Gastrocnemius medialis (tissue), 4 donors: ENCODE measurements around the gene SULT1C2.

Experiments
- POLR2A ChIP-seq, 2 donors: fragments of 450-650 bp; IDR thresholded peaks; one replicate each; pipeline ENCODE4 v1.6.1; 2017; ENCODE audit warnings: antibody characterized with exemption in 2 of 2, mild to moderate bottlenecking in 2 of 2, moderate library complexity in 2 of 2
- TF ChIP-seq, protein P1 (sequence below), 5 experiments: fragments of 450-650 bp in 3 of 5; fragments of 200-600 bp in 2 of 5; sonication (generic) in 2 of 5; IDR thresholded peaks in 4 of 5; conservative IDR thresholded peaks in 1 of 5; 1 replicate in 4 of 5; 2 replicates in 1 of 5; pipeline ENCODE4 v1.5.1; 2016 to 2019; ENCODE audit warnings: antibody characterized with exemption in 5 of 5, mild to moderate bottlenecking in 3 of 5, moderate library complexity in 3 of 5

GRCh38 chr2:108278631-108279030 lies 10.1 kb upstream of the SULT1C2 start:
- TF ChIP-seq, protein P1, sequence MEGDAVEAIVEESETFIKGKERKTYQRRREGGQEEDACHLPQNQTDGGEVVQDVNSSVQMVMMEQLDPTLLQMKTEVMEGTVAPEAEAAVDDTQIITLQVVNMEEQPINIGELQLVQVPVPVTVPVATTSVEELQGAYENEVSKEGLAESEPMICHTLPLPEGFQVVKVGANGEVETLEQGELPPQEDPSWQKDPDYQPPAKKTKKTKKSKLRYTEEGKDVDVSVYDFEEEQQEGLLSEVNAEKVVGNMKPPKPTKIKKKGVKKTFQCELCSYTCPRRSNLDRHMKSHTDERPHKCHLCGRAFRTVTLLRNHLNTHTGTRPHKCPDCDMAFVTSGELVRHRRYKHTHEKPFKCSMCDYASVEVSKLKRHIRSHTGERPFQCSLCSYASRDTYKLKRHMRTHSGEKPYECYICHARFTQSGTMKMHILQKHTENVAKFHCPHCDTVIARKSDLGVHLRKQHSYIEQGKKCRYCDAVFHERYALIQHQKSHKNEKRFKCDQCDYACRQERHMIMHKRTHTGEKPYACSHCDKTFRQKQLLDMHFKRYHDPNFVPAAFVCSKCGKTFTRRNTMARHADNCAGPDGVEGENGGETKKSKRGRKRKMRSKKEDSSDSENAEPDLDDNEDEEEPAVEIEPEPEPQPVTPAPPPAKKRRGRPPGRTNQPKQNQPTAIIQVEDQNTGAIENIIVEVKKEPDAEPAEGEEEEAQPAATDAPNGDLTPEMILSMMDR (IDR thresholded peaks at IDR 0.05 in 4 of 5, conservative IDR thresholded peaks at IDR 0.05 in 1 of 5) = no peak
- no peak for TF ChIP-seq POLR2A (IDR thresholded peaks at IDR 0.05)
